Kidney epithelial cell (primary cell): ENCODE data around the gene FAM114A1. TPM values are rescaled to one million over a fixed set of nuclear protein-coding genes. Genes with fewer than 3 reads are reported as not detected.
A peak's percentile ranks its signal among the peaks of the same experiment; 100 is the strongest.

Source experiments
- DNase-seq: peaks from one replicate; pipeline ENCODE4 v3.0.0-alpha.2; 2010; ENCODE audit warnings: low read depth
- H3K27me3 ChIP-seq: 2 replicates; pipeline ENCODE4 v1.6.0; 2011; ENCODE audit warnings: low read length; ENCODE audit not compliant: control insufficient read depth, insufficient read depth
- H3K36me3 ChIP-seq: 2 replicates; pipeline ENCODE4 v1.5.1; 2011; ENCODE audit warnings: low read length; ENCODE audit not compliant: control insufficient read depth, insufficient read depth
- H3K4me3 ChIP-seq: 2 replicates; pipeline ENCODE4 v1.5.1; 2011; ENCODE audit warnings: low read depth, mild to moderate bottlenecking, control low read depth, low read length
- total RNA-seq: library from RNA; depleted of rRNA; stranded (reverse); fragments of >200 nt; gene quantifications from 2 replicates; pipeline ENCODE4 v1.2.3, GENCODE V29; 2015
- TF ChIP-seq, protein P1 (sequence below): IDR thresholded peaks from 2 replicates; pipeline ENCODE4 v1.5.1; 2011; ENCODE audit warnings: mild to moderate bottlenecking, moderate library complexity, low read length, control low read depth, inconsistent platforms; ENCODE audit not compliant: insufficient read depth, poor library complexity, severe bottlenecking

FAM114A1 gene
- total RNA-seq, 1 donor from 2014 or later = 53.9 TPM

DNA sequence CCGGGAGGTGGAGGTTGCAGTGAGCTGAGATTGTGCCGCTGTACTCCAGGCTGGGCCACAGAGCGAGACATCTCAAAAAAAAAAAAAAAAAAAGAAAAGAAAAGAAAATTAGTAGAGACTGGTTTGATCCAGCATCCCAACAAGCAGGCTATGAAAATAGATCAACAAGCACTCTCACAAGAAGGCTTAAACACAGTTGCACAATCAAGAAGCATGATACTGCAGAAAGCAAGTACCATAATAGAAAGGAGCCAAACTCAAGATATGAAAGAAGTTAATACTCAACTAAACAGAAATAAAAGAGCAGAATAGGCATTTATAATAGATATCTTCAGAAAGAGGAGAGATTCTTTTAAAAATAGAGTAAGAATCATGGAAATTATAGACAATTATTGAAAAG, 21.6 kb upstream of the FAM114A1 start:
- no peaks in the 10 kb centered on the region for H3K27me3 ChIP-seq
- no peak overlapping the region for H3K4me3 ChIP-seq
- TF ChIP-seq, protein P1, sequence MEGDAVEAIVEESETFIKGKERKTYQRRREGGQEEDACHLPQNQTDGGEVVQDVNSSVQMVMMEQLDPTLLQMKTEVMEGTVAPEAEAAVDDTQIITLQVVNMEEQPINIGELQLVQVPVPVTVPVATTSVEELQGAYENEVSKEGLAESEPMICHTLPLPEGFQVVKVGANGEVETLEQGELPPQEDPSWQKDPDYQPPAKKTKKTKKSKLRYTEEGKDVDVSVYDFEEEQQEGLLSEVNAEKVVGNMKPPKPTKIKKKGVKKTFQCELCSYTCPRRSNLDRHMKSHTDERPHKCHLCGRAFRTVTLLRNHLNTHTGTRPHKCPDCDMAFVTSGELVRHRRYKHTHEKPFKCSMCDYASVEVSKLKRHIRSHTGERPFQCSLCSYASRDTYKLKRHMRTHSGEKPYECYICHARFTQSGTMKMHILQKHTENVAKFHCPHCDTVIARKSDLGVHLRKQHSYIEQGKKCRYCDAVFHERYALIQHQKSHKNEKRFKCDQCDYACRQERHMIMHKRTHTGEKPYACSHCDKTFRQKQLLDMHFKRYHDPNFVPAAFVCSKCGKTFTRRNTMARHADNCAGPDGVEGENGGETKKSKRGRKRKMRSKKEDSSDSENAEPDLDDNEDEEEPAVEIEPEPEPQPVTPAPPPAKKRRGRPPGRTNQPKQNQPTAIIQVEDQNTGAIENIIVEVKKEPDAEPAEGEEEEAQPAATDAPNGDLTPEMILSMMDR = no peak
- no peak for DNase-seq
- no peaks in the 10 kb centered on the region for H3K36me3 ChIP-seq

DNA sequence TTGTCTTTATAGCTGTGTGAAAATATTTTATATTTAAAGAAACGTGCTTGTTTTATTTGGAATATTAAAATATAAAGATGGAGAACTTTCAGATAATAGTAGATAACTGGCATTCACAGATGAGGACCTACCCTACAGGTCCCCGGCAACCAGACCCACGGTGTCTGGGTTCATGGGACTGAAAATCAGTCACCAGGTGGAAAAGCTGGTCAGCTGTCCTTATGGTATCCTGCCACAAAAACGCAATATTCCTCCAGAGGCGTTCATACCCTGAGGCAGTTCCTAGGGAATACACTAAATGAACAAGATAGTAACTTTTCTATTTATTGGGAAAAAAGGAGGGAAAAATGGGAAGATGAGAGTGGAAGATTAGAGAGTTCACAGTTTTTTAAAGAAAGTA, 12.1 kb upstream of the FAM114A1 start:
- TF ChIP-seq, protein P1 = no peak
- no peak overlapping the region for H3K4me3 ChIP-seq
- no peaks in the 10 kb centered on the region for H3K36me3 ChIP-seq
- DNase-seq = no peak
- H3K27me3 ChIP-seq = no peaks in the 10 kb centered on the region

DNA sequence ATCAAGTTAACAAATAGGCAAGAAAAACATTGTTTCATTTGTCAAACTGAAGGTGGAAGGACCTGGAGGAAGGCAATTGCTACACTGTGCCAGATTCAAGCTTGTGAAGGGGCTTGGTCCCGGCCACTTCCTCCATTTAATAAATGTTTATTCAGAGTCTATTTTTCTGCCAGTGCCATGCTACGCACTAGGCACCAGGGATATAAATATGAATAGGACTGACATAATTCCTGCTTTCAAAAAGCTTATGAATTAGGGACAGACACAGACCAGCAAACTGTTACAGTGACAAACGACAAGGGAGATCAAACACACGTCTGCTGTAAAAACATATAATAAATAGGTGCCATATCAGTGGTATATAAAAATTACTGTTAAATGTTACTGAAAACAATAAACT, 11.6 kb upstream of the FAM114A1 start:
- Histone ChIP-seq H3K36me3 (no peaks in the 10 kb centered on the region), H3K27me3 (no peaks in the 10 kb centered on the region), H3K4me3 (no peak overlapping the region)
- no peak for DNase-seq
- TF ChIP-seq, protein P1 = no peak

DNA sequence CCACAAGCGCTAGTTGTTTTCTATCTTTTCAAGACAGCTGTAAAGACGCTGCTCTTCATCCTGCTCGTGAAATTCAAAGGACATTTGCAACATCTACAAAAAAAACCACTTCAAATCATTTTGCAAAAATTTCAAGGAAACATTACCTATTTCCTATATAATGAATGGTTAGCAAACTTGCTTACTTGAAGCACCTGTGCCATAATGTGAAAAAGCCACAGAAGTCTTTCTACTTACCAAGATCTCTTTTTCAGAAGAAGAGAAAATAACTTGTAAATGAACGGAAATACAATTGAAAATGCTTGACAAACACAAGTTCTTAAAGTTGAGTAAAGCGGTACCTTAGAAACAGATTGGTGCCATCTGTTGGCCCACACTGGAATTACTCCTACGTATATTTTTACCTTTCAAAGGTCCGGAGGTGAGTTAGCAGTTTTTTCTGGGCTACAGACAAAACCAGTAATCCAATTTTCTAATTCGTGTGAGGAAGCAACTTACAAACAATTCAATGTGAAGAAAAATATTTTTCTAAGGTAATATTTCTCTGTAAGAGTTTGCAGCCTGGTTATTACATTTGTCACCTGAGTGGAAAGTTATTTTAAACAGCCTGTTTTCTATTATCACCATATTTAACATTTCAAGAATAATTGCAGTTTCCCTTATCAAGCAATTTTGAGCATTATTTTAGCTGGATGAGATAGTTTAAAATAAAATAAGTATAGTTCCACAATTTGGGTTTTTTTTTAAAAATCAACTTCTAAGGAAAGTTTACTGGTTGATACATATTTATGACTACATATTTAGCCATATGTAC, 10.9 kb upstream of the FAM114A1 start, which contains the start of gene TLR6:
Gene TLR6, minus strand, starts transcription at position 294 of the 814 bp plus-strand sequence. CDS start 27,344 bp downstream, outside the sequence.
- TF ChIP-seq, protein P1 = peak; percentile 66
- Histone ChIP-seq H3K4me3 (no peak within 1 kb of the TSS), H3K36me3 (no peaks in the 10 kb centered on the region), H3K27me3 (no peaks in the 10 kb centered on the region)
- no peak for DNase-seq

DNA sequence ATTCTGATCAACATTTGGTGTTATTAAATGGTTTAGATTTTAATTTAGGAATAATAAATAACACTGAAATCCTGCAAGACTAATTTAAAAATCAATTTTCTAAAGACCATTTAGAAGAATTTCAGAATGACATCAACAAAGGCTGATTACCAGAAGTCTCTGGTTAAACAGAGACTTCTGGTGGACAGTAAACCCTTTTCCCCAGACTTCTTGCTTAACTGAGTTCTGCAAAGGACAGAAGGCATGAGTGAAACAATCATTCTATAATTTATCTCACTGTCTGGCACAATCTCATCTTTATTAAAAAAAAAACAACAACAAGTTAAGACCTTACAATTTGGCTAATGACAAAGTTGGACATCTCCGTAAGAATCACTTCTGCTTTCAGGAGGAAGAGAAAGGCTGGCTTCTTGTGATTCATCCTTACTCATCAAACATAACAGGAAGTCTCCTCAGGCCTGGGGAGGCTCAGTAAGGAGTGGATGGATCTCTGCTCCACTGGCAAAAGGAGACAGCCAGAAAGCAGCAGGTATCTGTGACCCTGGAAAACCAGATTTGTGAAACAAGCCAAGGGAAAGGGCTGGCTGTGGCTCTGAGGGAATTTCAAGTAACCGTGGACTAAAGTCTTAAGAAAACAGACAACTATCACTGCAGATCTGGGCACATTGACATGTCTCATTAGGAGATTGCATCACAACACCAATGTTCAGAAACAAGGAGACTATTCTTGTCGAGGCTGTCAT, 10.1 kb upstream of the FAM114A1 start:
- DNase-seq = peak; percentile 83
- no peaks in the 10 kb centered on the region for H3K27me3 ChIP-seq
- H3K36me3 ChIP-seq = no peaks in the 10 kb centered on the region
- H3K4me3 ChIP-seq = no peak overlapping the region
- TF ChIP-seq, protein P1 = no peak

DNA sequence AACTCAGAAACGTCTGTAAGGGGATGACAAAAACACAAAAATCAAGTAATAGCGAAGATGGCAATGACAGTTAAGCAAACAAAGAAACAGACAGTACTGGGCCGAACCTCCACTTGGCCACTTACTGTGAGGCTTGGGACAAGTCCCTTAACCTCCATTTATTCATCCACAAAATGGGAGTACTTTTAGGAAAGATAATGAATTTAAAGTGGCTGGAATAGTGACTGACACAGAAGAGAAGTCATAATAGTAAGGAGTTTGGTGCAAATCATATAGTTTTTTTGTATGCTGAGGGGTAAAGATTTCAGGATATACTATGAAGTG, 9.5 kb upstream of the FAM114A1 start:
- no peak overlapping the region for H3K4me3 ChIP-seq
- TF ChIP-seq, protein P1 = no peak
- DNase-seq = no peak
- no peaks in the 10 kb centered on the region for H3K36me3 ChIP-seq
- H3K27me3 ChIP-seq = no peaks in the 10 kb centered on the region
